ENCODE measurements around the gene PABPN1.
A peak's percentile ranks its signal among the peaks of the same experiment; 100 is the strongest.

PABPN1 gene

GRCh38 chr14:23344481-23344880 is 23.2 kb downstream of the PABPN1 start:
- Mint-ChIP-seq H3K9me3 (no peaks in the 10 kb centered on the region), H3K36me3 (no peaks in the 10 kb centered on the region), H3K27ac (no peak overlapping the region), H3K4me1 (no peaks in the 10 kb centered on the region), H3K4me3 (no peak overlapping the region)
- DNase-seq (ENCODE audit: low spot score in 2 of 2) = no peak
- no peak for ATAC-seq

GRCh38 chr14:23345987-23346692 is 24.9 kb downstream of the PABPN1 start:
- Mint-ChIP-seq H3K36me3 (no peaks in the 10 kb centered on the region), H3K4me3 (no peak overlapping the region), H3K4me1 (peaks cover 8% of the 10 kb centered on the region), H3K9me3 (no peaks in the 10 kb centered on the region), H3K27ac (no peak overlapping the region)
- DNase-seq (ENCODE audit: low spot score in 2 of 2) = no peak
- ATAC-seq = no peak

GRCh38 chr14:23346693-23347405 is 25.6 kb downstream of the PABPN1 start:
- Mint-ChIP-seq H3K4me1 (peaks cover 11% of the 10 kb centered on the region), H3K4me3 (no peak overlapping the region), H3K36me3 (no peaks in the 10 kb centered on the region), H3K9me3 (no peaks in the 10 kb centered on the region), H3K27ac (no peak overlapping the region)
- DNase-seq (ENCODE audit: low spot score in 2 of 2) (no peak), ATAC-seq (peak; percentile 5)

- DNase-seq (ENCODE audit: low spot score in 2 of 2) (no peak), ATAC-seq (no peak)
- Mint-ChIP-seq H3K36me3 (no peaks in the 10 kb centered on the region), H3K27ac (no peak overlapping the region), H3K9me3 (no peaks in the 10 kb centered on the region), H3K4me1 (peaks cover 11% of the 10 kb centered on the region), H3K4me3 (no peak overlapping the region)
These were observed 26.4 kb downstream of the PABPN1 start for GRCh38 chr14:23347406-23348296.

- Mint-ChIP-seq H3K36me3 (no peaks in the 10 kb centered on the region), H3K4me3 (no peak overlapping the region), H3K9me3 (no peaks in the 10 kb centered on the region), H3K27ac (no peak overlapping the region), H3K4me1 (peaks cover 17% of the 10 kb centered on the region)
- DNase-seq (ENCODE audit: low spot score in 2 of 2) = no peak
- no peak for ATAC-seq
These were observed 27.0 kb downstream of the PABPN1 start for GRCh38 chr14:23348297-23348655.

- Mint-ChIP-seq H3K9me3 (no peaks in the 10 kb centered on the region), H3K36me3 (no peaks in the 10 kb centered on the region), H3K27ac (no peak overlapping the region), H3K4me3 (no peak overlapping the region), H3K4me1 (peaks cover 18% of the 10 kb centered on the region)
- no peak for DNase-seq (ENCODE audit: low spot score in 2 of 2)
- ATAC-seq = no peak
These were observed 28.0 kb downstream of the PABPN1 start for GRCh38 chr14:23349156-23349845.

GRCh38 chr14:23351681-23352505 is 30.6 kb downstream of the PABPN1 start:
- Mint-ChIP-seq H3K4me3 (peak overlapping the region; percentile 58), H3K4me1 (peaks cover 18% of the 10 kb centered on the region), H3K9me3 (no peaks in the 10 kb centered on the region), H3K36me3 (no peaks in the 10 kb centered on the region), H3K27ac (no peak overlapping the region)
- ATAC-seq = peak; percentile 3
- DNase-seq (ENCODE audit: low spot score in 2 of 2) = no peak

- H3K4me1 Mint-ChIP-seq = peaks cover 18% of the 10 kb centered on the region
- peak in 1 of 2 donors; percentile 18 for DNase-seq (ENCODE audit: low spot score in 2 of 2)
These were observed 31.5 kb downstream of the PABPN1 start, which contains the start of gene SLC22A17 for GRCh38 chr14:23352506-23353432. Gene SLC22A17, minus strand, starts transcription at chr14:23352887.

GRCh38 chr14:23353433-23353780 is 32.1 kb downstream of the PABPN1 start:
- no peaks in the 10 kb centered on the region for H3K36me3 Mint-ChIP-seq
- H3K9me3 Mint-ChIP-seq = no peaks in the 10 kb centered on the region
- ATAC-seq = no peak
- H3K27ac Mint-ChIP-seq = no peak overlapping the region
- H3K4me3 Mint-ChIP-seq = peak overlapping the region; percentile 58
- H3K4me1 Mint-ChIP-seq = peaks cover 18% of the 10 kb centered on the region
- no peak for DNase-seq (ENCODE audit: low spot score in 2 of 2)

More at GRCh38 chr14:23352506-23353432, 31.5 kb downstream of the PABPN1 start, which contains the start of gene SLC22A17:
- Mint-ChIP-seq H3K36me3 (no peaks in the 10 kb centered on the region), H3K4me3 (peak within 1 kb of the TSS; percentile 58), H3K27ac (no peak within 1 kb of the TSS), H3K9me3 (no peaks in the 10 kb centered on the region)
- ATAC-seq = peak; percentile 81

- DNase-seq (ENCODE audit: low spot score in 2 of 2) = no peak
- Mint-ChIP-seq H3K4me1 (peaks cover 18% of the 10 kb centered on the region), H3K36me3 (no peaks in the 10 kb centered on the region), H3K4me3 (no peak overlapping the region), H3K9me3 (no peaks in the 10 kb centered on the region), H3K27ac (no peak overlapping the region)
- ATAC-seq = no peak
These were observed 33.7 kb downstream of the PABPN1 start for GRCh38 chr14:23354990-23355389.

GRCh38 chr14:23355871-23356435 is 34.7 kb downstream of the PABPN1 start:
- no peak overlapping the region for H3K4me3 Mint-ChIP-seq
- H3K27ac Mint-ChIP-seq = no peak overlapping the region
- H3K4me1 Mint-ChIP-seq = peaks cover 12% of the 10 kb centered on the region
- no peaks in the 10 kb centered on the region for H3K36me3 Mint-ChIP-seq
- no peak for DNase-seq (ENCODE audit: low spot score in 2 of 2)
- H3K9me3 Mint-ChIP-seq = no peaks in the 10 kb centered on the region
- ATAC-seq = no peak

- no peaks in the 10 kb centered on the region for H3K9me3 Mint-ChIP-seq
- no peak for DNase-seq (ENCODE audit: low spot score in 2 of 2)
- H3K4me3 Mint-ChIP-seq = no peak overlapping the region
- no peaks in the 10 kb centered on the region for H3K36me3 Mint-ChIP-seq
- no peak for ATAC-seq
- H3K27ac Mint-ChIP-seq = no peak overlapping the region
- H3K4me1 Mint-ChIP-seq = peaks cover 11% of the 10 kb centered on the region
These were observed 35.4 kb downstream of the PABPN1 start for GRCh38 chr14:23356662-23357061.

GRCh38 chr14:23357261-23357660 is 36.0 kb downstream of the PABPN1 start:
- Mint-ChIP-seq H3K9me3 (no peaks in the 10 kb centered on the region), H3K27ac (no peak overlapping the region), H3K4me3 (no peak overlapping the region), H3K4me1 (peaks cover 11% of the 10 kb centered on the region), H3K36me3 (no peaks in the 10 kb centered on the region)
- DNase-seq (ENCODE audit: low spot score in 2 of 2) (no peak), ATAC-seq (no peak)
